GM18502 (cell line): ENCODE measurements around the gene OR52K1.
"Not testable (repeated sequence)": the region's sequence is repeated elsewhere in the genome, so short reads cannot be mapped to it uniquely, and the experiment has no call there.

Experiments used
- ATAC-seq: cut with Tn5 transposase; IDR thresholded peaks from one replicate; pipeline ENCODE4 v1.9.1; 2021; ENCODE audit warnings: mild to moderate bottlenecking; ENCODE audit not compliant: unreplicated experiment, poor library complexity

OR52K1 gene

GRCh38 chr11:4484310-4484709 lies 1.9 kb downstream of the OR52K1 start:
- ATAC-seq, result no peak

- not testable (repeated sequence) for ATAC-seq
Measured at GRCh38 chr11:4491405-4491804, 9.0 kb downstream of the OR52K1 start.

- ATAC-seq, result no peak
Measured at GRCh38 chr11:4491878-4492606, 9.6 kb downstream of the OR52K1 start.

GRCh38 chr11:4493480-4493818 lies 11.0 kb downstream of the OR52K1 start:
- ATAC-seq, result no peak

GRCh38 chr11:4495487-4495886 lies 13.0 kb downstream of the OR52K1 start:
- ATAC-seq, result no peak

GRCh38 chr11:4495986-4496385 lies 13.5 kb downstream of the OR52K1 start:
- no peak for ATAC-seq

GRCh38 chr11:4496557-4497248 lies 14.3 kb downstream of the OR52K1 start:
- no peak for ATAC-seq

- no peak for ATAC-seq
Measured at GRCh38 chr11:4508886-4509285, 26.4 kb downstream of the OR52K1 start.

GRCh38 chr11:4511282-4512245 lies 29.1 kb downstream of the OR52K1 start:
- ATAC-seq, result no peak

- no peak for ATAC-seq
Measured at GRCh38 chr11:4514196-4514595, 31.8 kb downstream of the OR52K1 start.

GRCh38 chr11:4522339-4522738 lies 39.9 kb downstream of the OR52K1 start:
- ATAC-seq, result no peak

- ATAC-seq, result no peak
Measured at GRCh38 chr11:4522752-4523151, 40.3 kb downstream of the OR52K1 start.

- ATAC-seq, result no peak
Measured at GRCh38 chr11:4523666-4524065, 41.2 kb downstream of the OR52K1 start.

- ATAC-seq, result no peak
Measured at GRCh38 chr11:4527926-4528325, 45.5 kb downstream of the OR52K1 start.

GRCh38 chr11:4531686-4532085 lies 49.2 kb downstream of the OR52K1 start:
- ATAC-seq, result not testable (repeated sequence)

- ATAC-seq, result no peak
Measured at GRCh38 chr11:4539603-4540219, 57.3 kb downstream of the OR52K1 start.

GRCh38 chr11:4541071-4541470 lies 58.6 kb downstream of the OR52K1 start:
- ATAC-seq, result no peak
